GM18951 (cell line): ENCODE measurements around the gene SNX20.

Experiments
- POLR2A ChIP-seq: IDR thresholded peaks from 4 replicates; pipeline ENCODE4 v1.6.1; 2011; ENCODE audit warnings: mild to moderate bottlenecking; ENCODE audit not compliant: insufficient read length, insufficient read depth; ENCODE audit errors: extremely low read depth
- in situ Hi-C: fragments of 300-500 bp; cut with MboI; formaldehyde crosslinking; loops from one replicate; pipeline ENCODE4 v1.12.0; 2022; ENCODE audit warnings: low sequenced_read_pairs, mixed read lengths, inconsistent platforms; ENCODE audit not compliant: unreplicated experiment

SNX20 gene

DNA sequence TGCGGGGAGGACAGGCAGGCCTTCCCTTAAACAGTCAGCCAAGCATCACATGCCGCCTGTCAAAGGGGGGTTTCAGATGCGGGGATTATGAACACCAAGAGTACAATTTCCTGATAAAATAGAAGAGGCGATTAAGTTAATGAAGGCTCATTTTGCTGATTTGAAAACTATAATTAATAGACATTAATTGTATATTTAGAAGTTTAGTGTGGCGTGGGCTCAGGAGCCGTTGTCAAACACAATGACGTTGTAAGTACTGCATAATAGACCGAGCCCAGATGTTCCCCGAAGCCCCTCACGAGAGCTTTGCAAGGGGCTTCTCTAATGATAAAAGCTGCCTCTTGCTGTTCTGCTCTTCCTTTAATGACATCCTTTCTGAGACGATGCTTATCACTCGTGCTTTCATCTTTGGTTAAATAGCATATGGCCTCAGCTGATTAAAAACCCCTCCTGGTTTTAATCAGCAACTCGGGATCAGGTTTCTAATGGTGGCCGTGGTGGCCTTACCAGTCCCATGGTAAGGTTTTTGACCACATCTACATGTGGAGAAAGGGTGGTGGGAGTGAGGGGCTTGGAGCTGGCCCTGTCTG lies 28.2 kb downstream of the SNX20 start:
- in situ Hi-C loops = no loop called here
- no peak for TF ChIP-seq POLR2A

GRCh38 chr16:50651835-50652438 lies 29.2 kb downstream of the SNX20 start:
- in situ Hi-C loops = no loop called here
- TF ChIP-seq POLR2A = no peak

DNA sequence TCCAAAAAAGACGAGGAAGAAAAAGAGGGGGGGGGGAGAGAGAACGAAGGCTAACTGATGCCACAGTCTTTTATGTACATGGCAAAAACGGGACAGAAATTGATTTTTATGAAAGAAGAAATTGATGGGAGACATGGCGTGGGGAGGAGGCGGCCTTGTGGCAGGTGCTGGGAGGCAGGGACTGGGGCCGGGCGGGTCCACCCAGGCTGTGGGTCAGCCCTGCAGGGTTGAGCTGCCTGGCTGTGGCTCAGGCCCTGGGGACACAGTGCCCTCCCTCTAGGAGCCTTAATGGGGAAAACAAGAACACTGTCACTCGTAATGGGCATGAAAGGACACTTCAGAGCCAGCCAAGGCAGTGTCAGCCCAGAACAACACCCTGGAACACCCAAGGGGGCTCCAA lies 34.8 kb downstream of the SNX20 start:
- in situ Hi-C loops = no loop called here
- no peak for TF ChIP-seq POLR2A

DNA sequence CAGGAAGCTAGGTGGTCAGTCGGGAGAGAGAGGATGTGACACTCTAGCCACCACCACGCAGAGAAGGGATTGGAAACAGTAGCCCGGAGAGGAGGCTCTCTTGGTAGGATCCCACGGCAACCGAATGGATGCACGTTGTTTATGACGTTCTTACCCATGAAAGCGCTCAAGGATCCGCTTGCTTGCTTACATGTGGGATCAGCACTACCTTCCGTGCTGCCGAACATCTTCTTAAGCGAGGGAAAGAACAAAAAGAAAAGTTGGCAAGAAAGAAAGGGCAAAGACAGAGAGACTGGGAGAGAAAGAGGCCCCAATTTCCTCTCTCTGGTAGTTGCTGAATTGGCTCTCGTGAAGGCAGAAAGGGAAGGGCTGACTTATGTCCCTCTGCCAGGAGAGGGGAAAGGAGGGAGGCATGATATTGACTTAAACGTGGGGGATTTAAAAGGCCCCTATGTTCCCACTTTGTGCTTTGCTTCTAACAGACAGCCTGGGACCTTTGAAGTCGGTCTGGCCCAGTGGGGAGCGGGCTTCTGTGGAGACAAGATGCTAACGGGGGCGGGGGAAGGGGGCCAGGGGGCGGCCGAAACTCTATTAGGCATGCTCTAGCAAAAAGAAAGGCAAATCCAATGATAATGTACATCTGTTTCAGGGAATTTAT lies 35.4 kb downstream of the SNX20 start:
- TF ChIP-seq POLR2A = no peak
- in situ Hi-C loops = no loop called here

DNA sequence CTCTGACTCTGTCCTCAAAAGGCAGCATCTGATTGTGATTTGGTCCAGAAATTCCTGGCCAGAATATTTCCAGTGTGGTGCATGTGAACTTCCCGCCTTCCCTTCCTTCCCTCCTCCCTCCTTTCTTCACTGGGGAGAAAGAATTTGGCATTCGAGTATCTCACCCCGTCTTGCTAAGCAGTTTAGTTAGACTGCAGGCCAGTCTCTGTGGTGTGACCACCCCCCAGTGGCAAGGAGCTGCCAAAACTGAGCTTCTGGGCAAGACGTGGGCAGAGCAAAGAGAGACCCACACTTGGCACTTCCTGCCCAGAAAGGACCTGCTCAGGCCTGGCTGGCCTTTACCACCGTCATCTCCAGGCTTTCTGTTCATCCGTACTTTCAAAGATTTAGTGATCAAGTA lies 36.4 kb downstream of the SNX20 start:
- in situ Hi-C loops = no loop called here
- TF ChIP-seq POLR2A = no peak

DNA sequence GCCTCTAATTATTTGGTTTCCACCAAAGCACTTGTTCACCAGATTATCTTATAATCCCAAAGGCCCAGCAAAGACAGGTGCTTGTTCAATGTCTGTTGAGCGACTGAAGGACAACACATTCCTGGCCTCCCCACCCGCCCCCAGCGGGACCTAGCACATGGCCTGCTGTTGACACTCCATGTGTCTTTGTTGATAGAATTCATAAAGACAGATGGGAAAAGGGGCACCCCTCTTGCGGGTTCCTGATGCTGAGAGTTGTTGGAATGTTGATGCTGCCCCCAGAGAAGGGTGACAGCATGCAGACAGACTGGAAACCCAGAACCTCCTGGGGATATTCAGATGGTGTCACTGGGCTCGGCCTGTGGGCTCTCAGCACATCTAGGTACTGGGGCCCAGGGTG lies 36.9 kb downstream of the SNX20 start:
- in situ Hi-C loops = no loop called here
- TF ChIP-seq POLR2A = no peak

GRCh38 chr16:50643192-50643591 lies 37.9 kb downstream of the SNX20 start:
- in situ Hi-C loops = no loop called here
- no peak for TF ChIP-seq POLR2A

- in situ Hi-C loops = no loop called here
- no peak for TF ChIP-seq POLR2A
Observed at GRCh38 chr16:50642349-50642748, 38.8 kb downstream of the SNX20 start.

DNA sequence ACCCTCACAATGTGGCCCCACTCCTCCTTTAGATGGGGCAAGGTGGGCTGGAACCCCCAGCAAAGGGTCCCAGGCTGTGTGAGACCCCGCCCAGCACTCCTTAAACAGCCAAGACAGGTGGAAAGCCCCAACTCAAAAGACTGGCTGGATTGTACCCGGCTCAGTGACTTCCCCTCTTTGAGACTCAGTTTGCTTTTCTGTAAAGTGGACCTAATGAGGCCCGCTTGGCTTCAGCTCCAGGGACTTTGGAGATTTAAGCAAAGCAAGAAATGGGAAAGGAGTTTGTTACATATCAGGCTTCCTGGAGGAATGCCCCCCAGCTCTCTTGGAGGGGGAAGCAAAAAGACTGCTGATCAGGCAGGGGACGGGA lies 39.3 kb downstream of the SNX20 start:
- no peak for TF ChIP-seq POLR2A
- in situ Hi-C loops = no loop called here

DNA sequence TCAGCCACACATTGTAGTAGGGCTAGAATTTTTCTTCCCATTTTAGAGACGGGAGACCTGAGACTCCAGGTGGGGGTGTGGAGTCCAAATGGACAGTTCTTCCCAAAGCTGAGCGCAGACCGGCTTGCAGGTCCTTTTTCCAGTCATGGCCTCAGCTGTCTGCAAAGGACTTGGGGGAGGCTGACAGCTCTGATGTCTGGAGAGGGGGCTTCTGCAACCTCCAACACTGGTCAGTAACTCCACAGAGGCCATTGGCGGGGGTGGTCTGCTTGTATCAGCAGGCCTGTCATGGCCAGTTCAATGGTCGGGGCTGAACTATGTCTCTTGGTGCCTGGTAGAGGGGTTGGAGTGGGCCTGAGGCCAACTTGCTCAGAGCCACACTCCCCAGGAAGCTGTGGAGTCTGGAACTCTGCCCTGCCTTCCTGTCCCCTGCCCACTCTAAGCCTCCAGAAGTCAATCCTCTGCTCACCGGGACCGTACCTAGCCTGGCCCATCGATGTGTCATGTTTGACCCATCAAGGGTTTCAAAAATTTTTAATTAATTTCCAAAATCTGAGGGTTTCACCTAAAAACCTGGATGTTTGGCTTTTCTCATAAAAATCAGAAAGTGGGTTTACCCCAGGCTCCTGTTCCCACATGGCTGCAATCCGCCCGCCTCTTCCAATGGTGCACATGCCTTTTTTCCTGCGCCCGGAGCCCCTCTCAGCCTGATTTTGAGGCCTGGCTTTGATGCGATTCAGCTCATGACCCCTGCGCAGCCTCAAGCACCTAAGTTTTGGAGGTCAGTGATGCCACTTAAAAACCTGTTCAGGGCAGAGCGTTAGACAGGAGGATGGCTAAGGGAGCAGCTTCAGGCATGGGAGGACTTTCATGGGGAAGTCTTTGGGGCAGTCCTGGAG lies 39.9 kb downstream of the SNX20 start:
- no peak for TF ChIP-seq POLR2A
- in situ Hi-C loops = no loop called here

GRCh38 chr16:50640391-50640790 lies 40.7 kb downstream of the SNX20 start:
- in situ Hi-C loops = no loop called here
- TF ChIP-seq POLR2A = no peak

- in situ Hi-C loops = no loop called here
- TF ChIP-seq POLR2A = no peak
Observed at GRCh38 chr16:50638816-50639670, 42.1 kb downstream of the SNX20 start.
